Activated CD8-positive, alpha-beta memory T cell treated with anti-CD3 and anti-CD28 coated beads, Interleukin-2, amount 50 U/mL, for 1 hour (primary cell): ENCODE data around the gene EGFR.
"Not testable (repeated sequence)": the region's sequence is repeated elsewhere in the genome, so short reads cannot be mapped to it uniquely, and the experiment has no call there.

Experiments
- DNase-seq: peaks from one replicate; pipeline ENCODE4 v3.0.0-alpha.2; 2020; ENCODE audit errors: extremely low read depth

The EGFR gene

GRCh38 chr7:55013851-55014250, 5.0 kb upstream of the EGFR start:
- DNase-seq: no peak

- DNase-seq: no peak
Observed at GRCh38 chr7:55016061-55016745, 2.6 kb upstream of the EGFR start.

DNA sequence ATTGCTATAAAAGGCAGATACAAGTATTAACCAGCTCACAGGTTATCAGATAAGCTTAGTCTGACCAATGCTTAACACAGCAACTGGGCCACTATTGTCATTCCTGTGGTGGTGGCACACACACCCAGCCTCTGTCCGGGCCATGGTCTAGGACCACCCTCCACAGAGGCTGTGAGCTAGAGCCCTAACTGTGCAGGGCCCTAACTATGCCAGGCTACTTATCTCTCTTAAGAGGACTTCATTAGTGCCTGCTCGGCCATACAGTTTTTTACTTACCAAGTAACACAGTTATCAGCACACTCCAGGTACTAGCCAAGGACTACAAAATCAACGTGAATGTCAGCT, 2.1 kb upstream of the EGFR start:
- no peak for DNase-seq

- no peak for DNase-seq
Observed at GRCh38 chr7:55017841-55018240, 976 bp upstream of the EGFR start.

GRCh38 chr7:55019191-55019690, 424 bp downstream of the EGFR start:
- DNase-seq: no peak

GRCh38 chr7:55019691-55020465, 1.1 kb downstream of the EGFR start:
- DNase-seq: no peak

GRCh38 chr7:55020466-55020871, 1.7 kb downstream of the EGFR start:
- DNase-seq: no peak

DNA sequence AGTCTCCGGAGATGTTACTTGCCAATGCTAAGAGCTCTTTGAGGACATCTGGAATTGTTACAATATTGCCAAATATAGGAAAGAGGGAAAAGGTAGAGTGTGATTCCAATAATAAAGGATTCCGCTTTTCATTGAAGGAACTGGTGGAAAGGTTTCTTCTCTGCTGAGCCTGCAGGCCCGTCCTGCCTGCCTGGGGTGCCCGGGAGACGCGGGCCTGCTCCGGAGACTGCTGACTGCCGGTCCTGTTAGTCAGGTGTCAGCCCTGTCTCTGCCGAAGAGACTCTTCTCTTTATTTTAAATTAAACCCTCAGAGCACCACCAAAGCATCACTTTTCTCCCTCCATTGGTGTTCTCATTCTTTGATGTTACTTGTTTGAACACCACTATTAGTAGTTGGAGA, 2.2 kb downstream of the EGFR start:
- DNase-seq: no peak

DNA sequence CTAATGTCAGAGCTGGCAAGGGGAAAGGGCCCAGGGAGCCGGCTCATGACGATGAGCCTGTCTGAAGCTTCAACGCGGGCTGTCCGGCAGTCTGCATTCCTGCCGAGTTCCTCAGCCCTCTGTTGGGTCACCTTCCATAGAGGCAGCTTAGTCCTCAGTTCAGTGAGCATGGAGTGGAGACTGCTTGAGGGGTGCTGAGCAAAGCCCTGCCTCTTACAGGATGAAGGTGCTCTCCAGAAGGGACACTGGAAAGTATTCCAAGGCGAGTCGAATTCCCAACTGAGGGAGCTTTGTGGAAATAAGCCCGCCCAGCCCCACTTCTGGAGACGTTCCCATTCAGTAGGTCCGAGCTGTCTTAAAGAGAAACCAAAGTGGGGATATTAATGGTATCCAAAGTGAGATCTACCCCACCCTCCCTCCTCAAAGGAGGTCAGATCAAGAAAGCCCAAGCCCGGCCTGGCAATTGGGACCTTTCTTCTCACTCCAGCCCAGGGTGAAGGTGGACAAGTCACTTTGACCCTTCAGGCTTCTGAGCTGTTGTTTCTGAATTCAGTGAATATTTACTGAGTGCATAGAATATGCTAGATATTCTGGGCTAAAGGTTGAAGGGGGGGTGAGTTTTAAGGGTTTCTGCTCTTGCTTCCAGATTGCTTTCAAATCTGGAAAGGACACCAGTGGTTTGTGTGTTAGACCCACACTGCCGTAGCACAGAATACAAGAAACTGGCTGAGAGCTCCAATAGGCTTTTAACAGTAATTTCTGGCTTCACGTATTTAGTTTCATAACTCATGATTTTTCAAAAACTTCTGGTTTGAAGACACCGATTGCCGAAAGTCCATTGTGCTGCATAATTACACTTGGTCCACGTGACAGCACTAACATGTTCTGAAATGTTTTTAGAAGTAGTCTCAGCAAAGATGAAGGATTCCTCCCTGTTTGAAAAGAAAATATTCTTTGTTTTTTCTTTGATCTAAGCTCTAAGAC, 3.5 kb downstream of the EGFR start:
- no peak for DNase-seq

DNA sequence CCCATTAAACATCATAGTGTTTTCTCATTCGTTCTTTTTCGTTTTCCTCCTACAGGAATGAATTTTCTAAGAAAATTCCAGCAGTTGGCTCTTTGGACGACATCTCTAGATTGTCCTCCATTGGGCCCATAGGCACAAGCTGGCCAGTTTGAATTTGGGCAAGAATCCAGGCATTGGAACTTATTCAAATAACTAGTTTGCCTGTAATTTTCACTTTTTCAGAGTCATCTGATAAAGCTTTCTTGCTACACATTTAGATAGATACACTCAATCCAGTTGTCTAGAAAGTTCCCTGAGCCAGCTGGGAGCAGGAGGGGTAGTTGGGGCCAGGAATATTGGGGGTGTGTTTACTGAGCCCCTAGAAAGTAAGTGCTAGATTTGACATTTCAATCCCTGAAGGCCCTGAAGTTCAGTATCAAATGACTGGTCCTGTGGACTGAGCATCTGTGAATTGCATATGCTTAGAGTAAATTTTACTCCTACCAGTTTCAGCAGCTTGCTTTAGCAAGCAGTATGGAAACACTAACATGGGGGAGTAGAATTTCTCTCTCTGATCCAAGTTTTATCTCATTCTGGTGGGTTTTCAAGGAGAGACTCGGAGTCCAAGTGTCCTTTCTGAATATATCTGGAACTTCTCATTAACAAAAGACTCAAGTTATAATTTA, 5.2 kb downstream of the EGFR start:
- no peak for DNase-seq

DNA sequence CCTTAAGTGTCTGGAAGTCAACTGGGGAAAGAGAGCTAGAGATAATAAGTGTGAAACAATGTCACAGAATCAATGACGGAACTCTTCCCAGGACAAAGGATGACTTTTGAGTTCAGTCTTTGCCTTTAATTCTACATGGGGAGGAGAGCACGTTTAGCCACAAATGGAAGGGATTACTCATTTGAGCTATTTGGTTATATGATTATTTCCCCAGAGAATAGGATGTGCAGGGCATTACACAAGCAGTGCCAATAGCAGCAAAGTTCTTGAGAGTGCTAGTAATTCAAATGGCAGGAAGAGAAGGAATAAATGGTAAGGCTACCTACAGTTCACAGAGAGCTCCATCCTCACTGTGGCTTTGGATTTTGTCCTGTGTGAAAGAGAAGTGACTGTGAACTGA, 6.0 kb downstream of the EGFR start:
- no peak for DNase-seq

DNA sequence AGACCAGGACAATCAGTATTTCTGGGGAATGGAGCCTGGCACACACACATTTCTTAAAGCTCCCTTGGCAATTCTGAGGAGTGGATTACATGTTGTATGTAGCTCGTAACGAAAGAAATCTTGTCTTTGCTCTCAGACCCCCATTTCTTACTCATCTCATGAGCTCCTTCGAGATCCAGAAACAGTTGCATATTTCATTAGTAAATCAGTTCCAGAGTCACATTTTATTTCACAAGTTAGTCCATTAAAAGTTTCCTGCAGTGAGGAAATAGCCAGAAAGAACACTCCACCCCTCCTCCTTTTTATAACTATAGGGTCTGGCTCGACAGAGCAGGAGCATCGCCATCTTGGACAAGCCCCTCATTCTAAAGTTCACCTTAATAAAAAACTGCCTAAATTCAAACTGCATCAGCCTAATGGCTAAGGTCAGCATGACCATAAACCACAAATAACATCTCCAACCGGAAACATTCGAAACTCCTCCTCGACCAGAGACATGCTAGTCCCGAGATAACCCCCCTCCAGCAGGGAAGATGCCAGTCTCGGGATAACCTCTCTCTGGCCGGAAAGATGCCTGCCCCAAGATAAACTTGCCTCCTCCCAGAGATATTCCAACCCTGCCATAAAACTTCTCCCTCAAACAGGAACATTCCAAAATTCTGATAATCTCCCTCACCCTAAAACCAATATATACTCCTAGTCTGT, 7.4 kb downstream of the EGFR start:
- no peak for DNase-seq

GRCh38 chr7:55026867-55027490, 8.2 kb downstream of the EGFR start:
- DNase-seq: no peak

DNA sequence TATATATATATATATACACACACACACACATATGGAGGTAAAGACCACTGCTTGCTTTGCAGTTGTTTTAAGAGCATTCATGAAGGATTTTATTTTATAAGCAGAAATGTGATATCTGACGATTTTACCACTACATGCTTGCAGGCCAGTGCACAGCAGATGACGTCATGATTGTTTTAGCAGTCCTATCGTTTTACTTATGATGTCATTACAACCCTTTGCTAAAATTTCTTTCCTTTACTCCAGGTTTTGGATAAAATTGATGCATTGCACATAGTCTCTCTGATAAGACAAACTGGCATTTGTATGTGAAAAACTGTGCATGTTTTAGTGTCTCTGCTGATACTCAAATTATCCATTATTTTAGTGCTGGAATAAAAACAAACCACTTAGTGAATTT, 9.2 kb downstream of the EGFR start:
- DNase-seq: no peak

DNA sequence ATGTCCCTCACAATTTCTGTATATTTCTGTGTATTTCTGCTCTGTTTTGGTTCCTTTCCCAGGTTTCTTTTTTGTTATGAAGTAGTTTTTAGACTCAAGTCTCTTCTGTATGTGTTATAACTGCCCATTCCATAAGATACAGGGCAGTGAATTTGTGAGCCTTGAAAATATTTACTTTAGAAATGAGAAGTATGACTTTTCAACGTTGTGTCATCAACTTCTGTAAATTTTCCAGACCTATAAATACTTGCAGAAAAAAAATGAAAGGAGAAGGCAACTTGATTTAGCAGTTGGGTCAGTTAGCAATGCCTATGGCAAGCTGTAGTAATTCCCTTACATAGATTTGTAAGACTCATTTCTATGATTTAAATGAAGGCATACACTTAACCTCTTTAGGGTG, 11.5 kb downstream of the EGFR start:
- no peak for DNase-seq

- DNase-seq: no peak
Observed at GRCh38 chr7:55031075-55031474, 12.3 kb downstream of the EGFR start.

DNA sequence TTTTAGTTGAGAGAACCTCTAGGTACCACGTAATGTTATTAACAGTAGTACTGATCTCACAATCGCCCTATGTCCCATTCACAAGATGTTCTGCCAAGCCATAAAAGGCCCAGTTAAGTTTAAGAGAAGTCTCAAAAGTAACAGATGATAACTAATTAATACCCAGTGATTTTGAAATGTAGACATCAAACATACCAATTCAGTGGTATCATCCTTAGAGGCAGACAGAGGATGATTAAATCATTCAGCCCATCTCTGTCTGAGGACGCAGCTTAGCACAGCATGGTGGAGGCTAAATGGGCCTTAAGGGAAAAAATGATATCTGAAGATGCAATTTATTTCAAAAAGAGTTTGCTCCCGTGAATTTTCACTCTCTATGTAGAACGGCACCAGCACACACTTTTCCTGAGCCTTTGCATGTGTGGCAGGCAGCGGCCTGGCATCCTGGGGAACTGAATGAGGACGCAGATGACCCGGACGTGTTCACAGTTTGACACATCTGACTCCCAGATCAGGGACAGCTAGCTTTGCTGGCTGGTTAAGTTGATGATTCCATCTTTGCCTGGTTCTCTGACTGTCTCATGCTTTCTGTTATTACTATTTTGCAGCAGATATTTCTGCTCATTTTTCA, 13.4 kb downstream of the EGFR start:
- no peak for DNase-seq

DNA sequence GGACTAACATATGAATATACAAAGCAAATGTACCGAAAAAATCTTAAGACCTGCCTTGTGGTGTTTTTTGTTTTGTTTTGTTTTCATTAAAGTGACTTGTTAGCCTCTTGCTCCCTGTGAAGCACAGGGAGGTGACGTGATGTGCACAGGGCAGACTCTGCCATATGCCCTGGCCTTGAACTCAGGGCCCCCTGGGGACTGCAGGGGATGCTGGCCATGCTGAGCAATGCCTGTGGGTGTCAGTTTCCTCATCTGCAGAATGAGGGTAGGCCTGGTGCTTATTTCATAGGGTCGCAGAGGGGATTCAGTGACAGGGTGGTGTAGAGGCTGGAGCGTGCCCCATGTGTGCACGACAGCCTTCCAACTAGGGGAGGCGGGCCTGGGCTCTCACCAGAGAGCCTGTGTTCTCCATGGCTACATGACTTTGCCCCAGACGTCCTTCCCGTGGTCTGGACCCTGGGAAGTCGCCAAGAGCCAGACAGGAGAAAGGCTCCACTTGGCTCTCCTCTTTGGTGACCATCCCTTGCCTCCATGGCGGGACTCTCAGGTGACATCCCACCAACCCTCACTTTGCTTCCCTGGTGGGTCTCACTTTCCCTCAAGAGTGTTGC, 14.5 kb downstream of the EGFR start:
- no peak for DNase-seq

GRCh38 chr7:55034776-55035175, 16.0 kb downstream of the EGFR start:
- no peak for DNase-seq

DNA sequence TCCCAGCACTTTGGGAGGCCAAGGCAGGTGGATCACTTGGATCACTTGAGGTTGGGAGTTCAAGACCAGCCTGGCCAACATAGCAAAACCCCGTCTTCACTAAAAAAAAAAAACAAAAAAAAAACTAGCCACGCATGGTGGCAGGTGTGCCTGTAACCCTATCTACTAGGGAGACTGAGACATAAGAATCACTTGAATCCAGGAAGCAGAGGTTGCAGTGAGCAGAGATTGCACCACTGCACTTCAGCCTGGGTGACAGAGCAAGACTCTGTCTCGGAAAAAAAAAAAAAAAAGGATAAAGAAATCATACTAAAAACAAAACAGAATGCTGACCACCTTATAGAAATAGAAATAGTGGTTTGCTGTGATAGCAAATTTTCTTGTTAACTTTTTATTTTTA, 16.6 kb downstream of the EGFR start:
- not testable (repeated sequence) for DNase-seq
